Measurements from ENCODE around the gene ZDHHC19.

DNA sequence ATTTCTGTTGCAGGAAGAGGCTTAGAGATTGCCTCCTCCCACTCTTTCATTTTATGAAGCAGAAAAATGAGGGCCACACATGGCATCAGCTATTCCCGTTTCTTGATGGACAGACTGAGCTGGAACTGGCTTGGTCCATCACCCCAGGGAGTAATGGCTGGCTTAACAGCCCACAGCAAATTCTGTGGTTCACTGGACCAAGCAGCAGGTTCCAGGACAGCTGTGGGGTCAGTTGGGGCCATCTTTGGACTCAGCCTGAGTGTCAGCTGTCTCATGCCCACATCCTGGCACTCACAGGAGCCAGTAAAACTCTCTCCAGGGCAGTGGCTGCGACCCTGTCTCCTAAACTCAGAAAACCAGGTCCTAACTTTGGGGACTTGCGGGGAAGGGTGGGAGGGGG, 36.5 kb downstream of the ZDHHC19 start:
- TF ChIP-seq, protein P1, sequence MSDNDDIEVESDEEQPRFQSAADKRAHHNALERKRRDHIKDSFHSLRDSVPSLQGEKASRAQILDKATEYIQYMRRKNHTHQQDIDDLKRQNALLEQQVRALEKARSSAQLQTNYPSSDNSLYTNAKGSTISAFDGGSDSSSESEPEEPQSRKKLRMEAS (IDR thresholded peaks at IDR 0.05; ENCODE audit: low read depth, low read length): no peak
- TF ChIP-seq, protein P2, sequence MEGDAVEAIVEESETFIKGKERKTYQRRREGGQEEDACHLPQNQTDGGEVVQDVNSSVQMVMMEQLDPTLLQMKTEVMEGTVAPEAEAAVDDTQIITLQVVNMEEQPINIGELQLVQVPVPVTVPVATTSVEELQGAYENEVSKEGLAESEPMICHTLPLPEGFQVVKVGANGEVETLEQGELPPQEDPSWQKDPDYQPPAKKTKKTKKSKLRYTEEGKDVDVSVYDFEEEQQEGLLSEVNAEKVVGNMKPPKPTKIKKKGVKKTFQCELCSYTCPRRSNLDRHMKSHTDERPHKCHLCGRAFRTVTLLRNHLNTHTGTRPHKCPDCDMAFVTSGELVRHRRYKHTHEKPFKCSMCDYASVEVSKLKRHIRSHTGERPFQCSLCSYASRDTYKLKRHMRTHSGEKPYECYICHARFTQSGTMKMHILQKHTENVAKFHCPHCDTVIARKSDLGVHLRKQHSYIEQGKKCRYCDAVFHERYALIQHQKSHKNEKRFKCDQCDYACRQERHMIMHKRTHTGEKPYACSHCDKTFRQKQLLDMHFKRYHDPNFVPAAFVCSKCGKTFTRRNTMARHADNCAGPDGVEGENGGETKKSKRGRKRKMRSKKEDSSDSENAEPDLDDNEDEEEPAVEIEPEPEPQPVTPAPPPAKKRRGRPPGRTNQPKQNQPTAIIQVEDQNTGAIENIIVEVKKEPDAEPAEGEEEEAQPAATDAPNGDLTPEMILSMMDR (IDR thresholded peaks at IDR 0.05; ENCODE audit: low read depth, low read length): no peak
- TF ChIP-seq POLR2A (IDR thresholded peaks at IDR 0.05; ENCODE audit: extremely low read depth, insufficient read length) (no peak), MYC (IDR thresholded peaks at IDR 0.05; ENCODE audit: low read depth, low read length) (no peak)

Measured in NB4 (cell line).